ENCODE results near the gene DUOX1. TPM values are rescaled to one million over a fixed set of nuclear protein-coding genes. Genes with fewer than 3 reads are reported as not detected.

The DUOX1 gene
- total RNA-seq, 3 donors from 2014 or later (not counting 1 experiment from before 2014, with no cell fraction given), result 0.20 TPM; not detected in 2

DNA sequence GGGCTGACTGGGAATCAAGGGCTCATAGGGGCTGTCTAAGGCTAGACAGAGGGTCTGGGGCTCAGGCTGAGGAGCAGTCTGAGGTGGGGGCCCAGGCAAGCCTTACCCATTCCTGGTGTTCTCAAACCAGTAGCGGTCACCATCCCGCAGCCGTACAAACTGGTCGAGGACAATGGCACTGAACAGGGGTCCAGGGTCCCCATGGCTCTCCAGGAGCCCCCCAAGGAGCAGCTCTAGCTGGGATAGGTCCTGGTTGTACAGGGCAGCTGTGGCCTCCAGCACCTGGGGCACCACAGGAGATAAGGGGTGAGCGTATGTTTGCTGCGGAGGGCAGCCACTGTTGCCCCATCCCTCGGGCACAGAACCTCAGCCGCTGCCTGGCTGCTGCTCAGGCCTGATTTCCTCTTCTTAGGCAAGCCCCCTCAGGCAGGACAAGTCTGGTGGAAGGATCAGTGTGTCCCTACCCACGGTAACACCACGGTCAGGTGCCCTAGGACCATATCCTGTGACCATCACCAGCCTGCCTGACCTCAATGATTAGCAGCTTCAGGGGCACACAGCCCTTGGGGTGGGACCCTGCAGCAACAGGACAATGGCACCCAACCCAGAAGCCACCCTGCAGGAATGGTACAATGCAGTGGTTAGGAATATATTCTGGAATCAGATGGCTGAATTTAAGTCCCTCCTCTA is 21.7 kb upstream of the DUOX1 start:
- ATAC-seq (no peak), DNase-seq (no peak)
- no peaks in the 10 kb centered on the region for H3K36me3 ChIP-seq (ENCODE audit: control insufficient read depth, insufficient read depth, low read length)
- TF ChIP-seq, protein P1, sequence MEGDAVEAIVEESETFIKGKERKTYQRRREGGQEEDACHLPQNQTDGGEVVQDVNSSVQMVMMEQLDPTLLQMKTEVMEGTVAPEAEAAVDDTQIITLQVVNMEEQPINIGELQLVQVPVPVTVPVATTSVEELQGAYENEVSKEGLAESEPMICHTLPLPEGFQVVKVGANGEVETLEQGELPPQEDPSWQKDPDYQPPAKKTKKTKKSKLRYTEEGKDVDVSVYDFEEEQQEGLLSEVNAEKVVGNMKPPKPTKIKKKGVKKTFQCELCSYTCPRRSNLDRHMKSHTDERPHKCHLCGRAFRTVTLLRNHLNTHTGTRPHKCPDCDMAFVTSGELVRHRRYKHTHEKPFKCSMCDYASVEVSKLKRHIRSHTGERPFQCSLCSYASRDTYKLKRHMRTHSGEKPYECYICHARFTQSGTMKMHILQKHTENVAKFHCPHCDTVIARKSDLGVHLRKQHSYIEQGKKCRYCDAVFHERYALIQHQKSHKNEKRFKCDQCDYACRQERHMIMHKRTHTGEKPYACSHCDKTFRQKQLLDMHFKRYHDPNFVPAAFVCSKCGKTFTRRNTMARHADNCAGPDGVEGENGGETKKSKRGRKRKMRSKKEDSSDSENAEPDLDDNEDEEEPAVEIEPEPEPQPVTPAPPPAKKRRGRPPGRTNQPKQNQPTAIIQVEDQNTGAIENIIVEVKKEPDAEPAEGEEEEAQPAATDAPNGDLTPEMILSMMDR (IDR thresholded peaks at IDR 0.05), result no peak
- Mint-ChIP-seq H3K4me3 (no peak overlapping the region), H3K27ac (no peak overlapping the region), H3K36me3 (no peaks in the 10 kb centered on the region), H3K9me3 (no peaks in the 10 kb centered on the region), H3K4me1 (peaks cover 0 to 5% of the 10 kb centered on the region in 2 donors), H3K27me3 (ENCODE audit: low read depth in 2 of 2) (peaks cover 33 to 42% of the 10 kb centered on the region in 2 donors)
- peaks cover 17% of the 10 kb centered on the region for H3K27me3 ChIP-seq (ENCODE audit: control insufficient read depth, insufficient read depth, low read length)
- H3K4me1 ChIP-seq (ENCODE audit: control insufficient read depth, insufficient read depth, low read length), result peaks cover 3% of the 10 kb centered on the region
- H3K4me3 ChIP-seq (ENCODE audit: low read length), result no peak overlapping the region
- H3K9me3 ChIP-seq (ENCODE audit: control insufficient read depth, insufficient read depth, low read length), result no peaks in the 10 kb centered on the region
- intact Hi-C loops (cut with micrococcal nuclease), result no loop called here
- 88% methylated on average over 10 of the region's 10 CpGs for WGBS (ENCODE audit: insufficient coverage)
- no peak overlapping the region for H3K27ac ChIP-seq (ENCODE audit: low read length)

DNA sequence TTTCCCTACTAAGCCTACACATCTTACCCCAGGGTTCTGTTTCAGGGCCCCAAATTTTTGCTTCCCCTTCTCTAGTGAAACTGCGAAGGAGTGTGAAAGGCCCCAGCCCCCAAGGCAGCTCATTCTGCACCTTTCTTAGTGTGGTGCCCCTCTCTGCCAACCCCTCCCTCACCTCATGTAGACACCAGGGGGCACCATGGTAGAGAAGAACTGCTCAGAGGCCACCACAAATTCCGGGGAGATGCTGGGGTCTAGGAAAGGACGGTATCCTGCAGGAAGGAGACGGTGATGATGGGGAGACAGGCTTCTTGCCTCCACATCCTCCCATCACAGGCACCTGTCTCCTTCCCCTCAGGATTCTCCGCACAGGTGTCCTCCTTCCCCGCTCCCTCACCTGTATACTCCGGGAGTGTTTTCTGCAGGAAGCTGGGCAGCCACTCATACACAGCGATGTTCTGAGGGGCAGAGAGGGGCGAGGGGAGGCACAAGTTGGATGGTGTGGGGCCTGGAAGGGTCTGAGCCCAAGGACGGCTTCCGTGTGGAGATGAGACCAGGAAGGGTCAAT is 19.5 kb upstream of the DUOX1 start:
- ATAC-seq (no peak), DNase-seq (no peak)
- no peaks in the 10 kb centered on the region for H3K36me3 Mint-ChIP-seq
- Histone ChIP-seq H3K4me1 (ENCODE audit: control insufficient read depth, insufficient read depth, low read length) (peaks cover 12% of the 10 kb centered on the region), H3K36me3 (ENCODE audit: control insufficient read depth, insufficient read depth, low read length) (no peaks in the 10 kb centered on the region), H3K27me3 (ENCODE audit: control insufficient read depth, insufficient read depth, low read length) (peaks cover 39% of the 10 kb centered on the region), H3K4me3 (ENCODE audit: low read length) (no peak overlapping the region), H3K27ac (ENCODE audit: low read length) (no peak overlapping the region), H3K9me3 (ENCODE audit: control insufficient read depth, insufficient read depth, low read length) (no peaks in the 10 kb centered on the region)
- H3K27me3 Mint-ChIP-seq (ENCODE audit: low read depth in 2 of 2), result peaks cover 54 to 63% of the 10 kb centered on the region in 2 donors
- 33% methylated on average over 9 of the region's 11 CpGs for WGBS (ENCODE audit: insufficient coverage)
- H3K4me3 Mint-ChIP-seq, result no peak overlapping the region
- no peaks in the 10 kb centered on the region for H3K9me3 Mint-ChIP-seq
- TF ChIP-seq, protein P1 (IDR thresholded peaks at IDR 0.05), result no peak
- H3K27ac Mint-ChIP-seq, result no peak overlapping the region
- H3K4me1 Mint-ChIP-seq, result peaks cover 0 to 10% of the 10 kb centered on the region in 2 donors
- intact Hi-C loops (cut with micrococcal nuclease), result no loop called here

DNA sequence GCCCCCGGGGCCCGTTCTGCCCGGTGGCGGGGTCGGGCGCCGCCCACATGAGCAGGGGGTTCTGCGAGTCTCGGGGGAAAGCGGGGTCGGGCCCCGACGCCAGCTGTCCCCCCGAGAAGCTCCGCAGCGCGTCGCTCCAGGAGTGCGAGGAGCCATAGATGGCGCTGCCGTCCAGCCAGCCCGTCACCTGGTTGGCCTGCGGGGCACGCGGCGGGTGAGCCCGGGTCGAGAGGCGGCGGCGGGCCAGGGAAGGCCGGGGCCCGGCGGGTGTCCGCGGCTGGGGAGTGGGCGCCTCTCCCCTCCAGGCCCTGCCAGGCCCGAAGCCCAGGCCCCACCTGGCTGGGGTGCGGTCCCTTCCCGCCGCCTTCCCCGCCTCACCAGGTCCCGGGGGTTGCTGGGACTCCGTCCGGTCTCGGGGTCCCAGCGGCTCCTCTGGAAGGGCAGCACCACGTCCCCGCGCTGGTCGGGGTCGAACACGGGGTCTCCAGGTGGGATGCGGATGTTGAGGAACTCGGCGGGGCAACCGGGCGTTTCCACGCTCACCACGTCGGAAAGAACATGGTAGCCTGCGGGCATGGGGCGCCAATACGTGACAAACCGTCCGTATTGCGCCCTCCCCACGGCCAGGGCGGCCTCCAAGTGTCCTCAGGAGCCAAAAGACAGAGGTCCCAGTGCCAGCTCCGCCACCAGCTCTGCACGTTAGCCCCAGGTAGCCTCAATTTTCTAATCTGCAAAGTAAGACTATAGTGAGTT is 18.2 kb upstream of the DUOX1 start:
- TF ChIP-seq, protein P1 (IDR thresholded peaks at IDR 0.05), result no peak
- DNase-seq (no peak), ATAC-seq (no peak)
- WGBS (ENCODE audit: insufficient coverage), result 14% methylated on average over 71 of the region's 71 CpGs
- Mint-ChIP-seq H3K9me3 (no peaks in the 10 kb centered on the region), H3K4me3 (no peak overlapping the region), H3K27me3 (ENCODE audit: low read depth in 2 of 2) (peaks cover 66 to 72% of the 10 kb centered on the region in 2 donors), H3K27ac (no peak overlapping the region), H3K36me3 (no peaks in the 10 kb centered on the region), H3K4me1 (peaks cover 0 to 13% of the 10 kb centered on the region in 2 donors)
- Histone ChIP-seq H3K4me1 (ENCODE audit: control insufficient read depth, insufficient read depth, low read length) (peaks cover 15% of the 10 kb centered on the region), H3K27ac (ENCODE audit: low read length) (no peak overlapping the region), H3K4me3 (ENCODE audit: low read length) (no peak overlapping the region), H3K9me3 (ENCODE audit: control insufficient read depth, insufficient read depth, low read length) (no peaks in the 10 kb centered on the region), H3K36me3 (ENCODE audit: control insufficient read depth, insufficient read depth, low read length) (no peaks in the 10 kb centered on the region), H3K27me3 (ENCODE audit: control insufficient read depth, insufficient read depth, low read length) (peaks cover 52% of the 10 kb centered on the region)
- intact Hi-C loops (cut with micrococcal nuclease), result no loop called here

Measured in natural killer cell (primary cell).